Stimulated activated CD8-positive, alpha-beta memory T cell treated with anti-CD3 and anti-CD28 coated beads, Interleukin-7, amount 100 ng/mL, for 1 hour (primary cell): ENCODE data around the gene PLA1A.

ENCODE experiments used
- DNase-seq, 2 donors: peaks; one replicate each; pipeline ENCODE4 v3.0.0-alpha.2; 2020; ENCODE audit warnings: low read depth in 2 of 2

Gene PLA1A

DNA sequence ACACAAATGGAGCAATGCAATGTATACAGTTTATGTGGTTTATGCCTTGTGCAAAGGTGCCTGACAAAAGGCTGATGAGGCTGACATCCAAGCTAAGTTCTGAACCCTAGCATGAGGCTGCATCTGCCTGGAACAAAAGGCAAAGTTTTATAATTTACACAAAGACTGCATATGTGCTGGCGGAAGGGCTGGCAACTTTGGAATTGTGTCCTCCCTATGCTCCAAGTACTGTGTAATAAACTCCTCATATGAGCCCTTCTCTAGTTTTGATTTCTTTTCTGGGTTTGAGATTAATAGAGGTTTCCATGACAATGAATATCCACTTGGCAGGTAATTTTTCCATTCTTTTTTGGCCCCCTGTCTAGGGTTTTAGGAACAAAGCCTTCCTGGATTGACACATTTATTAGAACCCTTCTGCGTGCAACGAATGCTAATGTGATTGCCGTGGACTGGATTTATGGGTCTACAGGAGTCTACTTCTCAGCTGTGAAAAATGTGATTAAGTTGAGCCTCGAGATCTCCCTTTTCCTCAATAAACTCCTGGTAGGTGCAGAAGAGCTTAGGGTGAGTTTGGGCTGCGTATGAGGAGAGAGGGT, 10.8 kb downstream of the PLA1A start:
- DNase-seq = no peak

DNA sequence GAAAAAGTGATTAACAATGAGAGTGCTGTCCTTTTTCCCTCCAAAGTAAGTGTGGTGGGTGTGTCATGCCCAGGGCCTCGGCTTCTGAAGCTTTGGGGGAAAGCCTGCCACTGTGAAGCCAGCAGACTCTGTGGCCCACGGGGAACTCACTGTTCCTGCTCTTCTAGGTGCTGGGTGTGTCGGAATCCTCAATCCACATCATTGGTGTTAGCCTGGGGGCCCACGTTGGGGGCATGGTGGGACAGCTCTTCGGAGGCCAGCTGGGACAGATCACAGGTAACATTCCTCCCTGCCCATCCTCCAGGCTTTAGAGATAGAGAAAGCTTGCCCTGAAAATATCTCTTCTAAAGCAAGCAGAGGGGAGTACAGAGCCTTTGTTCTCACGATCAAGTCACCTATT, 11.6 kb downstream of the PLA1A start:
- no peak for DNase-seq

DNA sequence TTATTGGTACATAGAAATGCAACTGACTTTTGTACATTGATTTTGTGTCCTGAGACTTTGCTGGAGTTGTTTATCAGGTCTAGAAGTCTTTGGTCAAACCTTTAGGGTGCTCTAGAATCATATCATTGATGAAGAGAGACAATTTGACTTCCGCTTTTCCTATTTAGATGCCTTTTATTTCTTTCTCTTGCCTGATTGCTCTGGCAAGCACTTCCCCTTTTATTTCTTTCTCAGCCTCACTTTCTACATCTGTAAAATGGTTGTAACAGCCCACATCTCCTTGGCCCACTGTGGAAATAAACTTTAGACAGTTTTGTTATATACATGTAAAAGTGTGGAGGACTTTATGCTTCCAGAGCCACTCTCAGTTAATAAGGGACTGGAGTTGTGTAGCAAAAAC, 14.0 kb downstream of the PLA1A start:
- DNase-seq = no peak

- DNase-seq = no peak
Observed at GRCh38 chr3:119613201-119613600, 15.5 kb downstream of the PLA1A start.

GRCh38 chr3:119613872-119614271, 16.2 kb downstream of the PLA1A start:
- no peak for DNase-seq

GRCh38 chr3:119616056-119616455, 18.4 kb downstream of the PLA1A start:
- no peak for DNase-seq

- DNase-seq = no peak
Observed at GRCh38 chr3:119619094-119619493, 21.4 kb downstream of the PLA1A start.

DNA sequence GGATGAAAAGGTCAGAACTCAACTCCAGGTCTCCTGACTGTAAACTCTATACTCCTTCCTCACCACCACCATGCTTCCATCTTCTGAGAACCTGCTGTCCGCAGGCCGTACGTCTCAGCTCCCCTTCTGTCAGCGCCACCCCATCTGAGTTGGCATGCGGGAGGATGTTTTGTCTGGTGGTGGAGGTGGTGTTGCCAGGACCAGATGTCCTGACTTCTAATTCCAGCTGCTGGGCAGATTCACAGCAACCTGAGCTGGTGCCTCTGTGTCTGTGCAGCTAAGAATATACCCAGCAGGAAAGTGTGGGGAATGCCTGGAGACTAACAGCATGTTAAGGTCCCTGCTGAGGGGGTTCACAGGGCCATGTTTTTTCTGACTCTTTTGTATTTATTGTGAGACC, 23.2 kb downstream of the PLA1A start:
- DNase-seq = no peak

GRCh38 chr3:119624002-119624720, 26.5 kb downstream of the PLA1A start:
- DNase-seq = no peak

- DNase-seq = no peak
Observed at GRCh38 chr3:119625451-119626153, 27.9 kb downstream of the PLA1A start.

- no peak for DNase-seq
Observed at GRCh38 chr3:119626196-119626595, 28.5 kb downstream of the PLA1A start.

DNA sequence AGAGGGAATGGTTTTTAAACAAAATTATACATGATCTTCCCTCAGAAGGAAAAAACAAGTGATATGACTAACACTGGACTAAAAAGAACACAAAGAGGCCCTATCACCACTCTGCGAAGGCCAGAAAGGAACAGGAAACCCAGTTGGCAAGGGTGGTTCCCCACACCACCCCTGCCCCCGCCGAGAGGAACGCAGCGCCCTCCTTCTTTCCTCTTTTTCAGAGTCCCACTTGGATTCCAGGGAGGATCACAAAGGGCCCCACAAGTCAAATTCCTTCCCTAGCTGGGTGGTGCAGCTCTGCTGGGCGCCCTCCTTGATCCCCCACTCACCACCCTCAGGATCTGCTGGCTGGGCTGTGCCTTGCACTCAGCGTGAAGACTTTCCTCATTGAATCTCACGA, 29.8 kb downstream of the PLA1A start:
- no peak for DNase-seq

DNA sequence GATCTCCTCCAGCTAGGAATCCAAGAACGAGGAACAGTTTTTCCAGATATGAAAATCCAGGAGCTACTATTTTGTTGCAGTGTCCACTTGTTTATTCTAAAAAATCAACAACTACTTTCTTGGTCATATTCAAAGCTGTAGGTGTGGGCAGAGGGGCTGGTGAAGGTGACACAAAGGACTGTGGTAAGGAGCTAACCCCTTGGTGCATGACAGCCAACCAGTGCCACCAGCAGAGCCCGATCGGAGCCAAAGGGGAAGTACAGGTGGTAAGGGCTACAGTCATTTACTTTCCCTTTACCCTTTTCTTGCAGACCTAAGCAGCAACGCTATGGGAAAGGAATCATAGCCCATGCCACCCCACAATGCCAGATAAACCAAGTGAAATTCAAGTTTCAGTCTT, 30.7 kb downstream of the PLA1A start:
- no peak for DNase-seq

GRCh38 chr3:119628816-119629445, 31.2 kb downstream of the PLA1A start:
- DNase-seq = no peak

DNA sequence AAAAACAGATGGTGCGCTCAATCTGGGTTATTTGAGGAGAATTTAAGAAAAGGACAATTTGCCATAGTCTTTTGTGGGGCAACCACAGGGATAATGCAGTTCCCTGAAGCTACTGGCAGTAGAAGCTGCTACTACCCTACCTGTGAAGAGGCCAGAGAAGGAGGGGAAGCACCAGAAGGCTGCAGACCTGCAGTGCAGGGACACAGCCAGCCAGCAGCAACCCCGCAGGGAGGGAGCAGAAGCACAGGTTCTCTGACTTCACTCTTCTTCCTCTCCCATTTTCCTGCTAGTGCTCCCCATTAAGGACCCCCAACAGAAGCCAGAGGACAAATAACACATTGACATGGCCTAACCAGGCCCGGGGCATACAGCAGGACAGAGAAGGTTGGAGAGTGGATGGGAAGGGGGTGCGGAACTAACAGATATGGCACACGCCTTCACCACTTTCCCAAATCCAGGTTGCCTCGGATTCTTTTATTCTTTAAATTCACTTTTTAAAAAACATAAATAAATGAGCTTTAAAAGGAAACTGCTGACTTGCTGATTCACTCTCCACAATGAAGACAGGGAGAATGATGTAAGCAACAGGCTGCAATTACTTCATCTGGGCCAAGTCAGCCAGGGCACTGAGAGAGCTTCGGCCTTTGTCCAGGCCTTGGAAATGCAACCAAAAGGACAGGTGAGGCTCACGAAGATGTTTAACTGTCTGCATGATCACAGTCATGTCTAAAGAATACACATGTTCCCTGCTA, 32.6 kb downstream of the PLA1A start:
- DNase-seq = no peak

DNA sequence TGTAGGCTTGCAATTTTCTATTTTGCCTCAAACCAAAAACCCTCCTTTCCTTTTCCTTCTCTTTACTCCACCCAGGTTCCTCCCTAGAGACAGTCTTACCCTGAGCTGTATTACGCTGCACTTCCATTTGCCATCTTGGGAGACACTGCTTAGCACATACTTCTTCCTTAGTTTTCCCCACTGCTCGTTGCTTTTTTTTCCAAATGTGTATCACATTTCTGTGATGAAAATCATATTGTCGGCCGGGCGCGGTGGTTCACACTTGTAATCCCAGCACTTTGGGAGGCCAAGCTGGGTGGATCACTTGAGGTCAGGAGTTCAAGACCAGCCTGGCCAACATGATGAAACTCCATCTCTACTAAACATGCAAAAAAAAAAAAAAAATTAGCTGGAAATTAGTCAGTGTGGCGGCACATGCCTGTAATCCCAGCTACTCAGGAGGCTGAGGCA, 33.2 kb downstream of the PLA1A start:
- no peak for DNase-seq

- no peak for DNase-seq
Observed at GRCh38 chr3:119631516-119631915, 33.8 kb downstream of the PLA1A start.

DNA sequence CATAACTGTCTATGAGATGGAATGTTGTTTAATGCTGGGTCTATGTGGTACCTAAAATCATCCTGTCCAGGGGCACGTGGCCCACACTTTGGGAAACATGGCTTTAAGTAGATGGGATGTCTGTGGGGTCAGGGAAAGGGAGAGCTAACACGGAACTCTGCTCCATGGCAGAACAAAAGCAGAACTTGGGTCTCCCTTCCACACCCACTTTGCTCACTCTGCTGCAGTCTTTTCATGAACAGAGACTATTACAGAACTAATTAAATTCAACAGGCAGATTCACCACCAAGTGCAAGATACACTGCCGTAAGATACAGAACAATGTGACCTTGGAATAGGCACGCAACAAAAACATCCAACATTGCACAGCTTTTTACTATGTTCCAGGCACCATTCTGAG, 34.5 kb downstream of the PLA1A start:
- no peak for DNase-seq

- no peak for DNase-seq
Observed at GRCh38 chr3:119632829-119633228, 35.1 kb downstream of the PLA1A start.

GRCh38 chr3:119635719-119636118, 38.0 kb downstream of the PLA1A start:
- no peak for DNase-seq

- no peak for DNase-seq
Observed at GRCh38 chr3:119636249-119636648, 38.6 kb downstream of the PLA1A start.
